GM13976 (cell line): ENCODE measurements around the gene HORMAD1.
"Not testable (repeated sequence)": the region's sequence is repeated elsewhere in the genome, so short reads cannot be mapped to it uniquely, and the experiment has no call there.

Experiments
- DNase-seq: peaks from one replicate; pipeline ENCODE4 v3.0.0; 2012; ENCODE audit warnings: low spot score
- in situ Hi-C: fragments of 300-500 bp; cut with MboI; formaldehyde crosslinking; loops from one replicate; pipeline ENCODE4 v1.12.0; 2022; ENCODE audit warnings: low sequenced_read_pairs, mixed read lengths, inconsistent platforms; ENCODE audit not compliant: unreplicated experiment
- TF ChIP-seq, protein P1 (sequence below): IDR thresholded peaks from 2 replicates; pipeline ENCODE4 v1.5.1; 2012; ENCODE audit warnings: borderline replicate concordance, mild to moderate bottlenecking; ENCODE audit not compliant: insufficient read depth; ENCODE audit errors: extremely low read depth, missing control alignments, control extremely low read depth

The HORMAD1 gene

DNA sequence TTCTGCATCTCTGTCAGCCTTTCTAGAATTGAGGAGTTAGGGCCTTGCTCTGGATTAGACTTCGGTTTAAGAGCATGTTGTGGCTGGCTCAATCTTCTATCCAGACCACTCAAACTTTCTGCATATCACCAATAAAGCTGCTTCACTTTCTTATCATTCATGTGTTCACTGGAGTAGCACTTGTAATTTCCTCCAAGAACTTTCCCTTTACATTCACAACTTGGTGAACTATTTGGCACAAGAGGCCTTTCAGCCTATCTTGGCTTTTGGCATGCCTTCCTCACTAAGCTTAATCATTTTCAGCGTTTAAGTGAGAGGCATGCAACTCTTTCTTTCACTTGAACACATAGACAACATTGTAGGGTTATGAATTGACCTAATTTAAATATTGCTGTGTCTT lies 3.6 kb upstream of the HORMAD1 start:
- no peak for DNase-seq
- TF ChIP-seq, protein P1, sequence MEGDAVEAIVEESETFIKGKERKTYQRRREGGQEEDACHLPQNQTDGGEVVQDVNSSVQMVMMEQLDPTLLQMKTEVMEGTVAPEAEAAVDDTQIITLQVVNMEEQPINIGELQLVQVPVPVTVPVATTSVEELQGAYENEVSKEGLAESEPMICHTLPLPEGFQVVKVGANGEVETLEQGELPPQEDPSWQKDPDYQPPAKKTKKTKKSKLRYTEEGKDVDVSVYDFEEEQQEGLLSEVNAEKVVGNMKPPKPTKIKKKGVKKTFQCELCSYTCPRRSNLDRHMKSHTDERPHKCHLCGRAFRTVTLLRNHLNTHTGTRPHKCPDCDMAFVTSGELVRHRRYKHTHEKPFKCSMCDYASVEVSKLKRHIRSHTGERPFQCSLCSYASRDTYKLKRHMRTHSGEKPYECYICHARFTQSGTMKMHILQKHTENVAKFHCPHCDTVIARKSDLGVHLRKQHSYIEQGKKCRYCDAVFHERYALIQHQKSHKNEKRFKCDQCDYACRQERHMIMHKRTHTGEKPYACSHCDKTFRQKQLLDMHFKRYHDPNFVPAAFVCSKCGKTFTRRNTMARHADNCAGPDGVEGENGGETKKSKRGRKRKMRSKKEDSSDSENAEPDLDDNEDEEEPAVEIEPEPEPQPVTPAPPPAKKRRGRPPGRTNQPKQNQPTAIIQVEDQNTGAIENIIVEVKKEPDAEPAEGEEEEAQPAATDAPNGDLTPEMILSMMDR = no peak
- in situ Hi-C loops = no loop called here

DNA sequence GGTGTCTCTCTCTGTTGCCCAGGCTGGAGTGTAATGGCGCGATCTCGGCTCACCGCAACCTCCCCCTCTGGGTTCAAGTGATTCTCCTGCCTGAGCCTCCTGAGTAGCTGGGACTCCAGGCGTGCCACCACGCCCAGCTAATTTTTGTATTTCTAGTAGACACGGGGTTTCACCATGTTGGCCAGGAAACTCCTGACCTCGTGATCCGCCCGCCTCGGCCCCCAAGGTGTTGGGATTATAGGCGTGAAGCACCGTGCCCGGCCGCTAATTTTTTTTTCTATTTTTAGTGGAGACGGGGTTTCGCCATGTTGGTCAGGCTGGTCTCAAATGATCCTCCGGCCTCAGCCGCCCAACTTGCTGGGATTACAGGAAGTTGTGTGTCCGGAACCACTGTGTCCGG lies 597 bp downstream of the HORMAD1 start:
- in situ Hi-C loops = no loop called here
- TF ChIP-seq, protein P1 = no peak

DNA sequence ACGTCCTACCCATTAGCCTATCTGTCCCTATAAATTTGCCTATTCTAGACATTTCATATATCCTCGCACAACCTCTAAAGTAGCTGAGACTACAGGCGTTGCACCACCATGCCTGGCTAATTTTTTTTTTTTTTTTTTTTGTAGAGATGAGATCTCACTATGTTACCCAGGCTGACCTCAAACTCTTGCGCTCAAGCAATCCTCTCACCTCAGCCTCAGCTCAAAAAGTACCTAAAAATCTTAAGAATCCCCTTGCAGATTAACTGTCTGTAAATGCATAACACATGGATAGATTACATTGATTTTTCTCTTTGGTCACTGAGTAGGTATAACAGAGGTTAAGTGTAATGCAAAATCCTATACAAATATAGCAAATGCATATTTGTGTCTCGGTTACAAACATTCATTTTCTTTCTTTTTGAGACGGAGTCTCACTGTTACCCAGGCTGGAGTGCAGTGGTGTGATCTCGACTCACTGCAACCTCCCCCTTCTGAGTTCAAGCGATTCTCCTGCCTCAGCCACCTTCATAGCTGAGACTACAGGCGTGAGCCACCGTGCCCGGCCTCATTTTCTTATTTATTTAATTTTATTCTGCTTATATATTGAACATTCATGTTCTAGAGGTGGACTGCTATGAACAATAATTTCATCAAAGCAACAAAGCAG lies 2.3 kb downstream of the HORMAD1 start:
- in situ Hi-C loops = no loop called here
- TF ChIP-seq, protein P1 = no peak
- no peak for DNase-seq

More for the DNA sequence above, 597 bp downstream of the HORMAD1 start:
- DNase-seq = no peak

DNA sequence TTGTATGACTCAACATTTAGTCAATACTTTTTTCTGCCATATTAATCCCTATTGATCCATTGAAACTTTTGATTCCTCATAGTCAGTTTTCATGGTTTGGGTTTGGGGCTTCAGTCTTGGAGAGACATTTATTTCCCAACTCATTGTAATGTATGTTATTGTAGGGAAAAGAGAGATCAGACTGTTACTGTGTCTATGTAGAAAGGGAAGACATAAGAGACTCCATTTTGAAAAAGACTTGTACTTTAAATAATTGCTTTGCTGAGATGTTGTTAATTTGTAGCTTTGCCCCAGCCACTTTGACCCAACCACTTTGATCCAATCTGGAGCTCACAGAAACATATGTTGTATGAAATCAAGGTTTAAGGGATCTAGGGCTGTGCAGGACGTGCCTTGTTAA lies 11.7 kb downstream of the HORMAD1 start:
- DNase-seq, in situ Hi-C loops: not testable (repeated sequence)

DNA sequence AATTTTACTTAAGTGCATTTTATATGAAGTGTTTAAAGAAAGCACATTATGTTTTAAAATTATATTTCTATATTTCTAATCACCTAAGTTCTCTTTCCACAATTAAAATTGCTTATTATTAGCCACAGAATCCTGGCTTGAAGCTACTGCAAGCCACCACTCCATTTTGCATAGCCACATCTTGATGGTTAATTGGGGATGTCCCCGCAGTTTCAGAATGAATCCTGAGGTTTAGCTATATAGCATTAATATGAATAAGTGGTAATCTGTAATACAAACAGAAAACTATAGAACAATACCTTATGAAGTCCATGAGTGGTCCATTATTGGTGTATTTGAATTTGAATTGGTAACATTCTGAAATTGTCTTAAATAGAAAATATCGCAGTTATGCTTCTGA lies 12.1 kb downstream of the HORMAD1 start:
- in situ Hi-C loops = no loop called here
- DNase-seq = peak; percentile 49
- TF ChIP-seq, protein P1 = no peak

DNA sequence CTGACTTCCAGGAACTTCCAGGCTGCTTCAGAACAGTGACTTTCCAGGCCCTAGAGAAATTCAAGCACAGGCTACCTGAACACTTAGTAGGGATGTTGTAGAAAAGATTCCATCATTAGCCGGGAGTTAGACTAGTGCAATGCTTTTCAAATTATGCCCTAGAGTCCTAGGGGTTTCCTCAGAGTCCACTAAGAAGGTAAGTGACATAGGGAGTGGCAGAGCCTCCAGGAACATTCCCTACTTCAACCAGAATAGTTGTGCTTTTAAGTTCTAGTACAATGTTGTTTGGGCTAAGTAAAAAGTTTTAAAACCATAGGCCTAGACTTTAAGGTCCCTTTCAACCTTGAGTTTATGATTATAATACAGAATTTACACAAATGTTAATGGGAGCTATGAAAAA lies 14.6 kb downstream of the HORMAD1 start:
- in situ Hi-C loops = no loop called here
- DNase-seq = no peak

DNA sequence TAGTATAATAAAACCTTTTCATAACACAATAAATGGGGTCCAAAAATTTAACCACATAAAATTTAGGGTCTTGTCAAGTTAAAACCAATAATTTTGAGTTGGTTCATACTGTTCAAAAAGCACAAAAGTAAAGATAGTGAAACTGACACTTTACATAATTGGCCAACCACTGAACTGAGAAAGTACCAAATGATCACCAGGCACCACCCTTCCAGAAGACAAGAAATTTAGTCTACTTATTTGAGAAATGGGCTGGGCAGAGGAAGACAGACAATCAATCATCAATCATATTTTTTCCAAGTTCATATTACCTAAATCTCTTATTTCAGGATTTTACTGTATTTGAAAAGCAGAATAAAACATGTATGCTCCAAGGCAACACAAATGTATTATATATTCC lies 17.3 kb downstream of the HORMAD1 start:
- in situ Hi-C loops = no loop called here
- no peak for DNase-seq
- TF ChIP-seq, protein P1 = no peak

More for the DNA sequence above, 14.6 kb downstream of the HORMAD1 start:
- TF ChIP-seq, protein P1 = peak; percentile 1
